Nephron (organoid): ENCODE data around the gene ZNF335.

Experiments used
- H3K27ac Mint-ChIP-seq, 3 experiments: 2 replicates each; pipeline ENCODE4 v1.8.0; 2020; ENCODE audit warnings: mixed read lengths in 3 of 3, mild to moderate bottlenecking in 2 of 3, moderate library complexity in 1 of 3
- H3K27me3 Mint-ChIP-seq: 2 replicates; pipeline ENCODE4 v1.8.0; 2021; ENCODE audit warnings: low read depth, mild to moderate bottlenecking, moderate library complexity, mixed read lengths
- H3K36me3 Mint-ChIP-seq: 2 replicates; pipeline ENCODE4 v1.8.0; 2020; ENCODE audit warnings: low read depth, mixed read lengths
- H3K4me1 Mint-ChIP-seq: 2 replicates; pipeline ENCODE4 v1.8.0; 2020; ENCODE audit warnings: mixed read lengths
- H3K4me3 Mint-ChIP-seq, 3 experiments: 2 replicates each; pipeline ENCODE4 v1.8.0; 2020; ENCODE audit warnings: mild to moderate bottlenecking in 3 of 3, mixed read lengths in 3 of 3, moderate library complexity in 2 of 3
- H3K9me3 Mint-ChIP-seq: 2 replicates; pipeline ENCODE4 v1.8.0; 2020; ENCODE audit warnings: mixed read lengths
- CTCF ChIP-seq, 3 experiments: fragments of 200-600 bp; sonication (generic); IDR thresholded peaks; one replicate each; pipeline ENCODE4 v1.5.0; 2021; ENCODE audit warnings: antibody characterized with exemption in 3 of 3; ENCODE audit not compliant: unreplicated experiment in 3 of 3

The ZNF335 gene

GRCh38 chr20:46010491-46011391, 38.7 kb upstream of the ZNF335 start:
- Mint-ChIP-seq H3K4me3 (no peak overlapping the region), H3K27ac (no peak overlapping the region), H3K9me3 (peaks cover 8% of the 10 kb centered on the region), H3K4me1 (peaks cover 20% of the 10 kb centered on the region), H3K36me3 (no peaks in the 10 kb centered on the region), H3K27me3 (peaks cover 69% of the 10 kb centered on the region)
- TF ChIP-seq CTCF (IDR thresholded peaks at IDR 0.05; ENCODE audit: unreplicated experiment in 3 of 3): no peak

GRCh38 chr20:46009816-46010215, 37.8 kb upstream of the ZNF335 start:
- H3K4me3 Mint-ChIP-seq: no peak overlapping the region
- peaks cover 16% of the 10 kb centered on the region for H3K4me1 Mint-ChIP-seq
- no peak for TF ChIP-seq CTCF (IDR thresholded peaks at IDR 0.05; ENCODE audit: unreplicated experiment in 3 of 3)
- no peaks in the 10 kb centered on the region for H3K36me3 Mint-ChIP-seq
- H3K27me3 Mint-ChIP-seq: peaks cover 70% of the 10 kb centered on the region
- H3K27ac Mint-ChIP-seq: no peak overlapping the region
- peaks cover 8% of the 10 kb centered on the region for H3K9me3 Mint-ChIP-seq

DNA sequence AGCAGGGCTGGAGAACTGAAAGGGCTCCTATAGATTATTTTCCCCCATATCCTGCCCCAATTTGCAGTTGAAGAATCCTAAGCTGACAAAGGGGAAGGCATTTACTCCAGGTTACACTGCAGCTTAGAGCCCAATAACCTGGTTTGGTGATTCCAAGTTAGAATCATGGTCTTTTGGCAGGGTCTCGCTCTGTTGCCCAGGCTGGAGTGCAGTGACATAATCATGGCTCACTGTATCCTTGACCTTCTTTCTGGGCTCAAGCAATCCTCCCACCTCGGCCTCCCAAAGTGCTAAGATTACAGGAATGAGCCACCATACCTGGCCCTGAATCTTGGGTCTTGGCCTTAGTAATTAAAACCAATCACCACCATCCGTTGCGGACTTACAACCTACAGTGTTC, 35.7 kb upstream of the ZNF335 start:
- Mint-ChIP-seq H3K27me3 (peaks cover 59% of the 10 kb centered on the region), H3K4me3 (no peak overlapping the region), H3K9me3 (peaks cover 8% of the 10 kb centered on the region), H3K4me1 (peaks cover 6% of the 10 kb centered on the region), H3K36me3 (no peaks in the 10 kb centered on the region), H3K27ac (no peak overlapping the region)
- no peak for TF ChIP-seq CTCF (IDR thresholded peaks at IDR 0.05; ENCODE audit: unreplicated experiment in 3 of 3)

GRCh38 chr20:46006964-46007363, 35.0 kb upstream of the ZNF335 start:
- H3K27ac Mint-ChIP-seq: no peak overlapping the region
- H3K27me3 Mint-ChIP-seq: peaks cover 52% of the 10 kb centered on the region
- no peaks in the 10 kb centered on the region for H3K36me3 Mint-ChIP-seq
- H3K9me3 Mint-ChIP-seq: peaks cover 8% of the 10 kb centered on the region
- no peak for TF ChIP-seq CTCF (IDR thresholded peaks at IDR 0.05; ENCODE audit: unreplicated experiment in 3 of 3)
- no peak overlapping the region for H3K4me3 Mint-ChIP-seq
- peaks cover 6% of the 10 kb centered on the region for H3K4me1 Mint-ChIP-seq

DNA sequence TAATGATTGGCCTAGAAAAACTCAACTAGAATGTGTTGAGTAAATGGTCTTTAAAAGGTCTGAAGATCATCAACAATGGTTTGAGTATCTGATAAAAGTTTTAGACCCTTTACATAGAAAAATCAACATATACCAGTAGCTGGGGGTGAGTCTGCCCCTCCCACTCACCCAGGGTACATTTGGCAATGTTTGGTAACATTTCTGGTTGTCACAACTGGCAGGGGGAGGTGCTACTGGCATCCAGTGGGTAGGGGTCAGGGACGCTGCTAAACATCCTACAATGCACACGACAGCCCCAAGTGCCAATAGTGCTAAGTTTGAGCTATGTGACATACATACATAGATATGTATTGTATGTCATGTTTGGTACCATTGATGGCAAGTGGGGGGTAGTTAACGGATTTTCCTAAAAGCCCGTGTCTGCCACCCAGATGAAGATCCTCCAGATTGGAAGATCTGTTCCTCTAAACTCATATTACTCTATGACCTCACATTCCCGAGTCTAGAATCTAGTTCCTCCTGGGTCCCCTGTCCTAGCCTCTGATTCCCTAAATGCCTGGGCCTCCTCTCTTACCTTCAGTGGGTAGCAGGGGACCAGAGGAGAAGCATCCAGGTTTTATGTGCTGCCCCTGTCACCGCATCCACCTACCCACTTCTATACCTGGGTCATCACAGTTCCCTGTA, 34.2 kb upstream of the ZNF335 start:
- no peak overlapping the region for H3K4me3 Mint-ChIP-seq
- H3K36me3 Mint-ChIP-seq: no peaks in the 10 kb centered on the region
- H3K27ac Mint-ChIP-seq: no peak overlapping the region
- peaks cover 6% of the 10 kb centered on the region for H3K4me1 Mint-ChIP-seq
- peaks cover 44% of the 10 kb centered on the region for H3K27me3 Mint-ChIP-seq
- no peak for TF ChIP-seq CTCF (IDR thresholded peaks at IDR 0.05; ENCODE audit: unreplicated experiment in 3 of 3)
- peaks cover 3% of the 10 kb centered on the region for H3K9me3 Mint-ChIP-seq
